NCI-H69 (cell line): Measurements from ENCODE around the gene ABHD11.
"Not testable (repeated sequence)": the region's sequence is repeated elsewhere in the genome, so short reads cannot be mapped to it uniquely, and the experiment has no call there.

Experiments
- DNase-seq: peaks from one replicate; lab custom pipeline; 2025; lab: John Stamatoyannopoulos, UW

Gene ABHD11

DNA sequence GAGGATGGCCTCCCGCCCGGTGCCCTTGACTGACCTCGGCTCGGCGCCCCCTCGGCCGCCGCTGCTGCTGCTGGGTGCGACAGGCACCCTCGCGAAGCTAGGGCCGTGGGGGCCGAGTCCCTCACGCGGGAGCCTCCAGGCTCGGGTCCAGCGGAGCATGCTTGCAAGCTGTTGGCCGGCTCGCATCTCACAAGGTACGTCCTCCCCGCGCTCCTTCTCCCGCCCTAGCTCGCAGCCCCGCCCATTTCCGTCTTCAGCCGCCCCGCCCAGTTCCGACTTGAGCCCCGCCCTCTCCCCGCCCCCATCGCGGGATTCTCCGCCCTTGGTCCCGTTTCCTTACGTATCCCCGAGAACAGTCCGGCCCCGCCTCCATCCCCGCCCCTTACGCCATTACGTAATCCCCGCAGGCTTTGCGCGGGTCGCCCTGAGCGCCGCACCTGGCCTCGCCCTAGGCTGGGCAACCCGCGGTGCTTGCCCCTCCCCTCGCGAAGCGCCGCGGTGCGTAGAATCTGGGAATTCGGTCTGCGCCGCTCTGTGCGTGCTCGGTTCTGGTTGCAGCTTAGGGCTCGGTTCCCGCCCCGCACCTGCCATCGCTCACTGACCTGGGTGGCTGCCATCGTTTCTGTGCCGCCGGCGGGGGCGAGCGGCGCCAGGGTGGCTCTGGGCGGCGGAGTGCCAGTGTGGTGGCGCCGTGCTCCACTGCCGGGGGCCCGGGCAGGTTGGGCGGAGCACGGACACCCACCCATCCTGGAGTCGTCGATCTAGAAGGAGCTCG is at the start of gene ABHD11:
Gene ABHD11, minus strand, starts transcription at position 191 of the 775 bp plus-strand sequence. Its CDS starts 32 bp downstream, at position 159.
- peak; percentile 99 for DNase-seq

DNA sequence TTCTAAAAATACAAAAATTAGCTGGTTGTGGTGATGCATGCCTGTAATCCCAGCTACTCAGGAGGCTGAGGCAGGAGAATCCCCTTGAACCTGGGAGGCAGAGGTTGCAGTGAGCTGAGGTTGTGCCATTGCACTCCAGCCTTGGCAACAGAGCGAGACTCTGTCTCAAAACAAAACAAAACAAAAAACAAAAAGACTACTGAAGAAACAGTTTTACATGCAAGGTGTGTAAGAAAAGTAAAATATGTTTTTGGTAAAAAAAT is 49.1 kb upstream of the ABHD11 start:
- not testable (repeated sequence) for DNase-seq

DNA sequence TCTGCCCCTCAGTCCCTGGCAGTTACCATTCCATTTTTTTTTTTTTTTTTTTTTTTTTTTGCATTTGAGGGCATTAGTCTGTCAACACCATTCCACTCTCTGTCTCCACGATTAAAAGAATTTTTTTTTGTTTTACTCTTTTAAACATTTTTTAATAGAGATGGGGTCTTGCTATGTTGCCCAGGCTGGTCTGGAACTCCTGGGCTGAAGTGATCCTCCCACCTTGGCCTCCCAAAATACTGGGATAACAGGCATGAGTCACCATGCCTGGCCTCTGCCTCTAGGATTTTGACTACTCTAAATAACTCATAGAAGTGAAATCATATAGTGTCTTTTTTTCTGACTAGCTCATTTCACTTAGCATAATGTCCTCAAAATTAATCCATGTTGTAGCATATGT is 48.0 kb upstream of the ABHD11 start:
- DNase-seq, result no peak

GRCh38 chr7:73779517-73779916 is 40.9 kb upstream of the ABHD11 start:
- no peak for DNase-seq

- no peak for DNase-seq
Observed at GRCh38 chr7:73778801-73779389, 40.3 kb upstream of the ABHD11 start.

DNA sequence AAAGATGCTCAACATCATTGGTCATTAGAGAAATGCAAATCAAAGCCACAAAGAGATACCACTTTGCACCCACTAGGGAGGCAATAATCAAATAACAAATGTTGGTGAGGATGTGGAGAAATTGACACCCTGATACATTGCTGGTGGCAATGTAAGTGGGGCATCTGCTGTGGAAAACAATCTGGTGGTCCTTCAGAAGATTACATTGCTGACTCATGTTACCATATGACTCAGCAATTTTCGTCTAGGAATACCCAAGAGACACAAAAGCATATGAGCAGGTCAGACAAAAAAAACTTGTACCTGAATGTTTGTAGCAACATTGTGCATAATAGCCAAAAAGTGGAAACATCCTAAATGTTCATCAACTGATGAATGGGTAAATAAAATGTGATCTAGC is 36.3 kb upstream of the ABHD11 start:
- peak; percentile 63 for DNase-seq

GRCh38 chr7:73773700-73774517 is 35.3 kb upstream of the ABHD11 start:
- DNase-seq, result no peak

- DNase-seq, result no peak
Observed at GRCh38 chr7:73770860-73771670, 32.5 kb upstream of the ABHD11 start.

DNA sequence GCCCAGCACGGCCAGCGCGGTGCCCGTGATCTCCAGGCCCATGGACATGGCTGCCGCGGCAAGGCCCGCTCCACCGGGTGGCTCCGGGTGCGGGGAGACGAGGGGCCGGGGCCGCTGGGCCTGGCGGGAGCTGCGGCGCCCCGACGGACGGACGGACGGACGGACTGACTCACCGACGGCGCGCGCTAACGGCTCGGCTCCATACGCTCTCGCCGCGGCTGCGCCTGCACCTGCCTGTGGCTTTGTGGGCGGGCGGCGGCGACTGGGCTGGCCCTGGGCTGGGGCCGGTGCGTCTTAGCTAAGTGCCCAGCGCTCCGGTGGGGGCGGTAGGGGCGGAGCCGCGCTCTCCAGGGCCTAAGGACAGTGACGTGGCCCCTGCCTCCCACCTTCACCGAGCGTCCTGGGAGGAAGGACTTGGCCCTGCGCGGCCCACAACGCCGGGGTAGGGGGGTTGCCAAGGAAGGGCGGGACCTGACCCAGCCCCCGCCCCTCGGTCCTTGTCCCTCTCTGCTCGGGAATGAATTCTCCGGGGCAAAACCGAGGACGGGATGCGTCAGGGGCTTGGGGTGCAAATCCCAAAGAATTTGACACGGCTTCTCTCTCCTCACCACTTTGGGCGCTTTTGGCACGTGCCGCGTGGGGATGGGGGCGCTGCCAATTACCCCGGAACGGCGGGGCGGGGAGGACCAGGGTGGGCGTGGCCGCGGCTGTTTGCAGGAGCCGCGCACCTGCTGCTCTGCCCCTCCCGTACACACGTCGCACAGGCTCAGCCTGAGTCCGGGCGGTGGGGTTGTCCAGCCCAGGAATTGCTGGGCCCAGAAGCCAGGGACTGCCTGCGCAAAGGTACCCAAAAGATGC is 31.6 kb upstream of the ABHD11 start, which contains the start of gene CLDN3:
Gene CLDN3, minus strand, starts transcription at position 269 of the 858 bp plus-strand sequence. Its CDS starts 221 bp downstream, at position 48.
- peak; percentile 98 for DNase-seq

GRCh38 chr7:73769481-73770001 is 30.9 kb upstream of the ABHD11 start:
- DNase-seq, result peak; percentile 75

GRCh38 chr7:73768641-73769480 is 30.3 kb upstream of the ABHD11 start:
- peak; percentile 61 for DNase-seq

DNA sequence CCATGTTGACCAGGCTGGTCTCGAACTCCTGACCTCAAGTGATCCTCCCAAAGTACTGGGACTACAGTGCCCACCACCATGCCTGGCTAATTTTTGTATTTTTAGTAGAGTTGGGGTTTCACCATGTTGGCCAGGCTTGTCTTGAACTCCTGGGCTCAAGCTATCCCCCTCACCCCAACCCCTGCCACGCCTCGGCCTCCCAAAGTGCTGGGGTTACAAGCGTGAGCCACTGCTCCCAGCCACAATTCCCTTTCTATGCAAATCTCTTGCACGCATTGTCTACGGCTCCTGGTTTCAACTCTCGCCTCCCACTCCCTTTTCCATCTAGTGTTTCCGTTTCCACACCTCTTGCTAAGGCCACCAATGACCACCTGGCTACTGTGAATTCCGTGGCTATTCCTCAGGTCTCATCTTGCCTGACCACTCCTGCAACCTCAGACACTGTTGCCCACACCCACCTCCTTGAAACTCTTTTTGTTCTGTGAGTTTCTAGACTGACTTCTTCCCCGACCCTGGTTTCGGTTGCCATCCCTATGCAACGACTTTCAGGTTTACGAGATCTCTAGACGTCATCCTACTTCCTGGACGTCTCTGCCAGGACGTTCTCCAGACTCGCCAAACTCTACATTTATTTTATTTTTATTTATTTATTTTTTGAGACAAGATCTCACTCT is 28.1 kb upstream of the ABHD11 start:
- DNase-seq, result no peak

DNA sequence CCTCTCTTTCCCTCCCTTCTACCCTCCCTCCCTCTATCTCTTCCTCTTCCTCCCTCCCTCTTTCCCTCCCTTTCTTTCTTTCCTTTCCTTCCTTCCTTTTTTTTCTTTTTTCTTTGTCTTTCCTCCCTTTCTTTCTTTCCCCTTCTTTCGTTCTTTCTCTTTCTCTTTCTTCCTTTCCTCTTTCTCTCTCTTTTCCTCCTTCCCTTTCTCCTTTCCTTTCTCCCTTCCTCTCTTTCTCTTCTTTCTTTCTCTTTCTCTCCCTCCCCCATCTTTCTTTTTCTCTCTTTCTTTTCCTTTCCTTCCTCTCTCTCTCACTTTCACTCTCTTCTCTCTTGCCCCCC is 24.0 kb upstream of the ABHD11 start:
- no peak for DNase-seq

GRCh38 chr7:73761854-73762658 is 23.5 kb upstream of the ABHD11 start:
- no peak for DNase-seq

- peak; percentile 47 for DNase-seq
Observed at GRCh38 chr7:73758581-73759138, 20.1 kb upstream of the ABHD11 start.

DNA sequence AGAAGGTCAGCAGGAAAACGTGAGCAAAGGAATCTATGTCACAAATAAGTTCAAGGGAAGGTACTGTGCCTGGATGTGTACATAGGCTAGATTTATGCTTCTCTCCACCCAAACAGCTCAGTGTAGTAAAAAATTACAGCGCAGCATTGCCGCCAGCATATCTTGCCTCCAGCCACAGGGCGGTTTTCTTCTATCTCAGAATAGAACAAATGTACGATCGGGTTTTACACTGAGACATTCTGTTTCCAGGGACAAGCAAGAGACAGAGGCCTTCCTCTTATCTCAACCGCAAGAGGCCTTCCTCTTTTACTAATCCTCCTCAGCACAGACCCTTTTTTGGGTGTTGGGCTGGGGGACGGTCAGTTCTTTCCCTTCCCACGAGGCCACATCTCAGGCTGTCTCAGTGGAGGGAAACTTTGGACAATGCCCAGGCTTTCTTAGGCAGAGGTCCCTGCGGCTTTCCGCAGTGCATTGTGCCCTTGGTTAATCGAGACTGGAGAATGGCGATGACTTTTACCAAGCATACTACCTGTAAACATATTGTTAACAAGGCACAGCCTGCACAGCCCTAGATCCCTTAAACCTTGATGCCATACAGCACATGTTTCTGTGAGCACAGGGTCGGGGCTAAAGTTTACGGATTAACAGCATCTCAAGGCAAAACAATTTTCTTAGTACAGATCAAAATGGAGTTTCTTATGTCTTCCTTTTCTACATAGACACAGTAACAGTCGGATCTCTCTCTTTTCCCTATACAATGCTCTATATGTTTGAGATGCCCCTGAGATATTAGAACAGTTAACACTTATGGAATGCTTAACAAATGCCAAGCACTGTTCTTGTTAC is 11.6 kb upstream of the ABHD11 start:
- no peak for DNase-seq

GRCh38 chr7:73746378-73746777 is 7.8 kb upstream of the ABHD11 start:
- peak; percentile 64 for DNase-seq
